DLD1 (cell line): ENCODE data around the gene LPGAT1.

ENCODE experiments used
- in situ Hi-C: cut with HindIII; loops from 2 replicates; pipeline ENCODE4 v1.10.0; 2017; ENCODE audit warnings: low sequenced_read_pairs

Gene LPGAT1

DNA sequence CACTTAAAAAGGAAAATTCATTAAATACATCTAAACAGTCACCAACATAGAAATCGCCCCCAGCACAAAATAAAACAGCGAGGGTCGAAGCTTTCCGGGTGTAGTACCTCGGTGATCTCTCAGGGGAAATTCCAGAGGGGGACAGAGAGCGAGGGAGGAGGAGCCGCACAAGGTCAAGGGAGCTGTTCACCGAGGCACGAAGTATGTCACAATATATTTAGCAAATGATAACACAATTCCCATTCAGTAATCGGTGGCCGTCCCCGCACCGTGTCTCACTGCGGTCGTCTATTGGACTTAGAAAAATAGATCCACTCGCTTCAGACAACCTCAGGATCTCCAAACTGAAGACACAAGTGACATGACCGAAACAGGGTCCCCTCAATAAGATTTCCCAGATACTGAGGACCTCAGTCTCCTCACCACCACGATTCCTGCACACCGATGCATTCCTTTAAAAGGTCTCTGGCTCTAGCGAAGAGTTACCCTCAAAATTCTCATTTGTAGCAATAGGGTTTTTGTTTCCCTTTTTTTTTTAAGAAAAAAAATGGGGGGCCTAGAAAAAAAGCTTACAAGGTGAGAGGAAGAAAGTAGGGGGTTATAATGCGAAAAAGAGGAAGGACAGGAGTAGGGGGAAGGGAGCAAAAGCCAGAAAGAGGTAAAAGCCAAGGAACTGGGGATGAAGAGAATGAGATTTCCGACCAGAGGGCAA lies 1.1 kb downstream of the LPGAT1 start:
- in situ Hi-C loops, result no loop called here

DNA sequence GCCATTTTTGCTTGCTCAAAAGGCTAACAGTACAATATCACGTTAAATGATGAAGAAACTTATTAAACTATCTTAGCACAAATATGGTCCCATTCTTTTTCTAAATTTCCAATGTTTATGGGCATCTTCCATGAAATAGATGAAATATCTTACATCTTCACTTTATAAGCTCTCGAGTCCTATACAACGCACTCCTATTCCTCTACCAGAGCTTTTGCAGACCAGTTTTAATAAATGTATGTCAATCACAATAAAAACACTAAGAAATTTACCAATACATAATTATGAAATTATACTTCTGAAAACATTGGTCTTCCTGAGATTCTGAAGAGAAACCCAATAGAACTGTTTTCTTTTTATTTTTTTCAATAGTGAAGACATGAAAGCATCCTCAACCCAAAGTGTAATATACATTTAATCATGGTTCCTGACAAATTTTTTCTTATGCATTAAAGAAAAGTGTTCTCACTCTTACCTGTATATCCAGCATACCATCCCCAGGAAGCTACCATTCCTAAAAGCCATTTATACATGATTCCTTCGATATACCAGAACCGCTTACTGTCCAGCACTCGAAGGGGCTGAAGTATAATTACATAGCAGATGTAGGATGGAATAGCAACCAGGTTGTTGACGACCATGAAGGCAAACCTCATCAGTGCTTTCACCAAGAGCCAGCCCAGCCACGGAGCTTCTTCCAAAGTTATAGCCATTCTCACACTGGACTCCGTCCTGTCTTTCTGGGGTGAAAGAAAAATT lies 1.8 kb downstream of the LPGAT1 start:
- in situ Hi-C loops, result no loop called here

DNA sequence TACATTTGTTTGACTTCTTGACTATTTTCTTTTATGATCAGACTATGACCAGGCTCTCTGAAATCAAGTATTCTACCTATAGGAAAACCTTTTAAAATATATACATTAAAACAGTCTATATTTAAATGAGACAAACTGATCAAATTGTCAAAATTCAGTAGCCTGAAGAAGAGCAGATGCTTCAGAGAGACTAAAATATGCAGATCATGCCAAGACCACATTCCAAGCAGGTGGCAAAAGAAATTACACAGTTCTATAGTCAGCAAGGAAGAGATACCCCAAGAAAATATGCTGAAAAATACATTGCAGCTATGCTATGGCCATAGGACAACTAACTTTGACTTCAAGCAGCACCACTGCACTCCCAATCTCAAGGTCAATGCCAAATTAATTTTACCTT lies 3.5 kb downstream of the LPGAT1 start:
- in situ Hi-C loops, result no loop called here

DNA sequence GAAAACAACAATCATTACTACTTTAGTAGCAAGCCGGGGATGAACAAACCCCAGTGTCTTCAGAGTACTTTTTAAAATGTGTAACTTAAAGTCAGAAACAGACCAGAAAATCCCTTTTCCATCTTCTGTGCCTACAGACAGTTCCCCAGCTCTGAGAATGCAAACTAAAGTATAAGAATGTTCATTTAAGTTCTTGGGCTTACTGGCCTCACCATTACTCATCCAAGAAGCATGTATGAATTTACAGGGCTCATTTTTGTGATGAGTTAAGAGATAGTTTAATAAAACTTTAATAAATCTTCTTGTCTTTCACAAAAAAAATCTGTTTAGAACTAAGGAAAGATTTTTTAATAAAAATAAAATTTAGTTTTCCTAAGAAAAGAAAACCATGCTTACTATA lies 4.6 kb downstream of the LPGAT1 start:
- in situ Hi-C loops, result no loop called here

DNA sequence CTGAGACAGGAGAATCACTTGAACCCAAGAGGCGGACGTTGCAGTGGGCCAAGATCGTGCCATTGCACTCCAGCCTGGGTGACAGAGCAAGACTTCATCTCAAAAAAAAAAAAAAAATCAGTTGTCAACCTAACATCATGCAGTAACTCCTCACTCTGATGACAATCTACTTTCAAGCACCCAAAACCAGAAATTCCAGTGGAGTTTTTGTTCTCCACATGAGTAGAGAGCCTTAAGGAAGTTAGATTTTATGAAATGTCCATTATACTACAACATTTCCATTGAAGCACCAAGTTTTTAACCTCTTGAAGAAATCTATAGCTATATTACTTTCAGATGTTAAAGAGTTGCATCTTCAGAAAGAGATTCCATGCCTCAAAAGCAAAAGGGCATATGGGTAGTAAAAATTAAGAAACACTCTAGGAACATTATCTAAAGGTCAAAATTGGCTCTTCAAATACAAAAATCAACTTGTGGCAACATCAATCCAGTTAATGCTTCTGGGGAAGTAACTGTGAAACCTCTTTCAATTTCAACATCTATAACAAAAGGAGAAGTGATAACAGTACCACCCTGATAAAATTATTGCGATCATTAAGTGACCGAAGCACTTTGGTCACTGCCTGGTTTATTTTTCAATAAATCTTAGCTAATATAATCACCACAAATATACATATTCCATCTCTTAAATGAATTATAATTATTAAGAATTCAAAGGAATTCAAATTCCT lies 7.7 kb downstream of the LPGAT1 start:
- in situ Hi-C loops, result no loop called here

DNA sequence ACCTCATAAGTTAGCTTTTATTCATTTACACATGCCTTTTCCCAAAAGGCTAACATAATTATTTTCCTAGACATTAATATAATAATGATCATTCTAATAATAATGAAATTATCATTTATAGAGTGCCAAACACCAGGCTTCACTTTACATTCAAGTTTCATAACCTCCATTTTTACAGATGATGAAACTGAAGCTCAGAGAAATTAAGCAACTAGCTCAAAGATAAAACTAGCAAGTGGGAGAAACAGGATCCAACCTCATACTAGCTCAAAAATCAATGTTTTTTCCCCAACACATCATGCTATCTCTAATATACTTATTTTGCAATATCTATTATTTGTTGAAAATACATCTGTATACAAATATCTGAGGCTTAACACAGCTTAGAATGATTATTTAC lies 14.0 kb downstream of the LPGAT1 start:
- in situ Hi-C loops, result no loop called here

DNA sequence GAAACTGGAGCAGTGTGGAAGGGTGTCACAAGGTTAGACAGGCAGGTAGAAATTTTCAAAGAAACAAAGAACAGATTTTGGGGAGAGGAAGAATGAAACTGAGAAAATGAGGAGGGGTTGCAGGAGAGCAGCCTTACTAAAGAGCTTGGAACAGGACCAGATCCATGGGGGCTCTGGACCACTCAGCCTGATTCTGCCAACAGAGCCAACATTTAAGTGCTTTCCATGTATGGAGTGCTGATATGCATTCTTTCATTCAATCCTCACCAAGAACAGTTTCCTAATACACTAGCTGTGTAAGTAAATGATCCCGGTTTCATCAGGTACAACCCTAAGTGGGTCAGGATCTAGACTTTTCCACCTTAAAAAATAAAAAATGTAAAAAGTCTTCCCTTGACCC lies 16.2 kb downstream of the LPGAT1 start:
- in situ Hi-C loops, result no loop called here

DNA sequence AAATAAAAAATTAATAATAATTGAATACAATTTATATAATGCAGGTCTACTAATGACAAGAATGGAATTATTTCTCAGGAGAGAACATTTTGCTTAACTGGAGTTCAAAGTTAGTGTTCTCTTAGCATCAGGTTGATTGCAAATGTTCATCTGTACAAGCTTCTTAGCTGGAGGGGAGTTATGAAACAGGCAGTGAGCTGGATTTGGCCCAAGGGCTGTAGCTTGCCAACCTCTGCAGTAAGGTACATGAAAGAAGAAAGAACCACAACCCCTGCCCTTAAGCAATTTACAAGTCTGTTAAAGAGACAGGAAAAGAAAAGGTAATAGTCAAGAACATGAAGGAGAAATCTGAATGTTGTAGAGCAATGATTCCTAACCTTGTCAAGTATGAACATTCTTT lies 17.0 kb downstream of the LPGAT1 start:
- in situ Hi-C loops, result no loop called here

DNA sequence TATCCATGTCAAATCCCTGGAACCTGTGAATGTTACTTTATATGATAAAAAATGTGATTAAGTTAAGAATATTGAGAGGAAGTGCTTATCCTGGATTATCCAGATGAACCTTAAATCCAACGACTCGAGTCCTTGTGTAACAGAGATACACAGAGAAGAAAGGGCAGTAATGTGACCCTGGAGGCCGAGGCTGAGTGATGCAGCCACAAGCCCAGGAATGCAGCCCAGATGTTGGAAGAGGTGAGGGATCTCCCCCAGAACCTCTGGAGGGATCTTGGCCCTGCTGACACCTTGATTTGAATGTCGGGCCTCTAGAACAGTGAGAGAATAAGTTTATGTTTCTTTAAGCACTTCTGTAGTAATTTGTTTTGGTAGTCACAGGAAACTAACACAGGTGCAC lies 18.0 kb downstream of the LPGAT1 start:
- in situ Hi-C loops, result no loop called here

DNA sequence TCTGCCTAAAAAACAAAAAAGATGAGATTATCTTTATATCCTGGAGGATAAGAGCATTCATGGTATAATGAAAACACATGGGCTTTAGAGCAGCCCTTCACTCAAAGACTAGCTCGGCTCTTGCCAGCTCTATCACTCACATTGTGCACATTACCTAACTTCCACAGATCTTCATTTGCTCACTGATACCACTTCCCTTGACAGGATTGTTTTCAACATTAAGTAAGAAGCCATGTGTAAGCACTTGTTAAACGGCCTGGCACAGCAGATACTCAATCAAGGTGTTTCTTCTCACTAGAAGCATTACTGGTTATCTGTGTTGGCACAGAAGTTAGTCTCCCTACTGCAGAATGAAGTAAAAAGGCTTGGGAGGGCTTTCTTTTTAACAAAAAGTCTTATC lies 18.7 kb downstream of the LPGAT1 start:
- in situ Hi-C loops, result no loop called here

DNA sequence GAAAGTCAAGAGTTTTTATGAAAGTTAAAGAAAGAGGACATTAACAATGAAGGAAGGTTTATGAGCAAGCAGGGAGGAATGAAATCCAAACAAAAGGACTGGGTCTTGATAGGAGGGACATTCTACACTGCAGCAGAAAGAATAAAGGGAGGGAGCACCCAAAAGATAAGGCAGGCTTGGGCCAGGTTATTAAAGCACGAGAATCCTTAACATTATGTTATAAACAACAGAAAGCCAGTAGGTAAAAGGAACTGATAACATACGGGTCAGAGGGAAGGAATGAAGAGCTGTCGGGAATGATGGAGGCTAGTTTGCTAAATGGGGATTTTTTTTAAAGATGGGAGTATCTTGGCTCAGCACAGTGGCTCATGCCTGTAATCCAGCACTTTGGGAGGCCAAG lies 19.4 kb downstream of the LPGAT1 start:
- in situ Hi-C loops, result no loop called here

DNA sequence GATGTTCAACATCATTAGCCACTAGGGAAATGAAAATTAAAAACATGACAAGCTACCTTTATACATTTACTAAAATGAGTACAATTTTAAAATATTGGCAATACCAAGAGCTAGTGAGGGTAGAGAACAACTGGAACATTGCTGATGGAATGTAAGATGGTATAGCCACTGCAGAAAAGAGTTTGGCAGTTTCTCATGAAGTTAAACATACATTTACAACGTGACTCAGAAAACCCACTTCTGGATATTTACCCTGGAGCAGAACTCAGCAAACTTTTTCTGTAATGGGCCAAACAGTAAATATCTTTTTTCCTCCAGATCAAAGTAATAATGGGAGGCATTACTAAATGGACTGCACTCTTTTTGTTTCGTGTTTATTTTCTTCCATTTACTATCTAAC lies 22.1 kb downstream of the LPGAT1 start:
- in situ Hi-C loops, result no loop called here

DNA sequence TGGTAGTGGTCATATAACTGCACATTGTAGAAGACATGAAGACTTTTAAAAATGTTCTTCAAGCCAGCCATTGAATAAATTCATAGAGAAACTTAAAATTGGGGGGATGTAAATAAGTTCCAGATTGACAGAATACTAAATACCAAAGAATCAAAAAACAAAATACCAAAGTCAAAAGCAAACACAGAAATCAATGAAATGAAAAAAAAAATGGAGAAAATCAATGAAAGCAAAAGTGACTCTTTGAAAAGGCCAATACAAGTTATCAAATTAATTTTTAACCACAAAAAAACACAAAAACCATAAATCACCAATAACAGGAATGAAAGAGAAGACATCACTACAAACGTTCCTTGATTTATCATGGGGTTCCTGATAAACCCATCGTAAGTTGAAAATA lies 25.6 kb downstream of the LPGAT1 start:
- in situ Hi-C loops, result no loop called here

DNA sequence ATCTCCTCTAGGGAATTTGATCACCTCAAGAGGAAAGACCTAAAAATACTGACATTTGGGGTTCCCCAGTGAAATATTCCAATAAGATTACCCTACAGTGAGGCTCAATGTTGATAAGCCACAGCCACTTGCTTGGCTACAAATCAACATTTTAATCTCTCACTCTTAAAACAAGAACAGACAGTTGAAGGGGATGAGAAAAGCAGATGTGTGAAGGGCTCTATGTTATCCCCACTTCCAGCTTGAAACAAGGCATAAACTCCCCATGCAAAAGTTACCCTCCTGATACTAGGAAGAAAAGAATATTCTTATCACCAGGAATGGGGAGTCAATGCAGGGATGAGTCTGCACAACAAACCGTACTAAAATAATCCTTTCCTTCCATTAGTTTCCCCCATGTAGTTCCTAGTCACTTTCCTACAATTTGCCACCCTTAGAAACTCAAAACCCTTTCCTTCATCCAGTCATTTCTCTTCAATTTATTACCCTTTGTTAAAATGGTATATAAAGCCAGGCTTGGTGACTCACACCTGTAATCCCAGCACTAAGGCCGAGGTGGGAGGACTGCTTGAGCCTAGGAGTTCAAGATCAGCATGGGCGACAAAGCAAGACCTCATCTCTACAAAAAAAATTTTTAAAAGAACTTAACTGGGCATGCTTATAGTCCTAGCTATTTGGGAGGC lies 29.5 kb downstream of the LPGAT1 start:
- in situ Hi-C loops, result no loop called here

DNA sequence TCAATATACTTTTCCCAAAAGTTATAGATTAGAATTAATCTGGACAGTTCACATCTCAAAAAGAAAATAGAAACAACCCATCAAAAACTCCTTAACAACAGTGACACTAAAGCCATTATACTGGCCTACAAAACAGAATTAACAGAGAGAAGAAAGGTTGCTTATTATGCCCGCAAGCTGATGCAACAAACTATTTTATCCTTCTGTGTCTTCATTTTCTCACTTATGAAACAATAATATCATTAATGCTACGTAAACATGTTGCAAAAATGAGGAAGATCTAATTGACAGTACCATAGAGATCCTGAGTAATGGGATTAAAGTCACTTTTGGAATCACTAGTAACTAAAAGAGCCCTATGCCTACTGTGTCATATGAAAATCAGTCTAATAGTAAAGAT lies 32.6 kb downstream of the LPGAT1 start:
- in situ Hi-C loops, result no loop called here

DNA sequence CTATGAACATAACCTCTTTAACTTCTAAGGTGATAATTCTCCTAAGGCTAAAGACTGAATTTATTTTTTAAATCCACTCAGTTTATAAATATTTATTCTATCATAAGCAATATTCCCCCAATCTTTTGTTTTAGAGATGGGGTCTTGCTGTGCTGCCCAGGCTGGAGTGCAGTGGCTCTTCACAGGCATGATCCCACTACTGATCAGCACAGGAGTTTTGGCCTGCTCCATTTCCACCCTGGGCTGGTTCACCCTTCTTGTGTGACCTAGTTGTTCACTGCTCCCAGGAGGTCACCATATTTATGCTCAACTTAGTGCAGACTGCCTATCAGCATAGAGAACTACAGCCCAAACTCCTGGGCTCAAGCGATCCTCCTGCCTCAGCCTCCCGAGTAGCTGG lies 38.6 kb downstream of the LPGAT1 start:
- in situ Hi-C loops, result no loop called here

DNA sequence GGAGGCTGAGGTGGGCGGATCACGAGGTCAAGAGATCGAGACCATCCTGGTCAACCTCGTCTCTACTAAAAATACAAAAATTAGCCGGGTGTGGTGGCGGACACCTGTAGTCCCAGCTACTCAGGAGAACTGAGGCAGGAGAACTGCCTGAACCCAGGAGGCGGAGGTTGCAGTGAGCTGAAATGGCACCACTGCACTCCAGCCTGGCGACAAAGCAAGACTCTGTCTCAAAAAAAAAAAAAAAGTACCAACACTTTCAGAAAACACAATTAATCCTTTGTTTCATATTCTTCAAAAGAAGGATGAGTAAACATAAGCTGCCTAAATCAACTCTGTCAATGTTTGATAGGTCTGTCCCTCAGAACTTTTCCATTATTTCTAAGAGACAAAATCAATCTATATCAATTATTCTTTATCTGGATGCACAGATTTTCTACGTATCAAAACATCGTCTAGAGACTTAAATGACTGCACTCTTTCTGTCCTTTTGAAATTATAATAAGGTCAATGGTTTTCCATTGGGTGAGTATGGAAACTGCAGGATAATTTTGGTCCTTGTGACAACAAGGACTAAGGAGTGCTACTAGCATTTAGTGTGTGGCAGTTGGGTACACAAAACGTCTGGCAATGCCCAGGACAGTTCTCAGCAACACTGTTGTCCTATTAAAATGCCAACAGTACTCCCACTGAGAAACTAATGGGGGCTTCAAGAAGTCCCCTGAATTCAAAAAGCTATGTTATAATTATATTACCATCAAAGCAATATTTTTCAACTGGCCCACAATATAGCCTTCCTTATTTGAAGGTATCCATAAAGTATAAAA lies 40.7 kb downstream of the LPGAT1 start:
- in situ Hi-C loops, result no loop called here

DNA sequence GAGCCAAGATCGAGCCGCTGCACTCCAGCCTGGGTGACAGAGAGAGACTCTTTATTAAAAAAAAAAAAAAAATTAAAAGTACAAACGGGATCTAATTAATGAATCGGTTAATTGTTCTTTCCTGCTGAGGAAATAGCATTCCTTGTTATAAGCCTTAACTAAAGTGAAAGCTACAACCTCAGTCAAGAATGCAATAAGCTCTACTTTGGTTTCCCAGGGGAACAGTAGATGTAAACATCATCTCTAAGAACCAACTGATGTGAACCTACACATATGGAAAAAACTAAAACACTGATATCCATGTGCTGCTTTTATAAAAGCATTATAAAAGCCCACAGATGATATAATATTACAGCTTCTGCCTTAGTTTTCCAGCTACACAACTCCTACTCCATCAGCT lies 41.9 kb downstream of the LPGAT1 start:
- in situ Hi-C loops, result no loop called here

DNA sequence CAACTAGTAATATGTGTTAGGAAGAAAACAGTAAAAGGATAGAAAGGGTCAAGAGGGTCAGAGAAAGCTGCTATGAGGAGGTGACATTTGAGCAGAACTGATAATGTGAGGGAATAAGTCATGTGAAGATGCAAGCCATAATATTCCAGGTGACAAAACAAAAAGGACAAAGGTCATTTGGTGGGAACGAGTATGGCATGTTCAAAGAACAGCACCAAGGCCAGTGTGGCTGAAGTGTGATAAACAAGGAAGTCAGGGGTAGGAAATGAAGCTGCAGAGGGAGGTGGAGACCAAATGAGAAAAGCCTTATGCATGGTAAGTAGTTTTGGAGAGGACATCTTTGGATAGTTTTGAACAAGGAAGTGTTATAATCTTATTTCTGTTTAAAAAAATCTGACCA lies 46.7 kb downstream of the LPGAT1 start:
- in situ Hi-C loops, result no loop called here

DNA sequence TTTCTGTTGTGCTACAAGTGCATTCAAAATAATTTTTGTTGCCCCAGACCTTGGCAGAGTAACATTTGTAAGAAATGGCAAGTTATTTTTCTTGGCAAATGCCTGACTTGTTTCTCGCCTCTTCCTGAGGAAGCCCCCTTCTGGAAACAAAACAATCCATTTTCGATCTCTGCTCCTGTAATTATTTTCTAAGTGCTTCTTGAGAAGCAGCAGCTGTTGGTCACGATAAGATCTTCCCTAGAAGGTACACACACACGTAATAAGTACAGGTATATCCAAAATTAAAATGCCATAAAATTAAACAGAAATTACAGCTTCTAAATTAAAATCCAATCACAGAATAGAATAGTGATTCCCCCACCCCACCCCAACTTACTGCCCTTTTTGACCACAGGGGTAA lies 47.3 kb downstream of the LPGAT1 start:
- in situ Hi-C loops, result no loop called here

DNA sequence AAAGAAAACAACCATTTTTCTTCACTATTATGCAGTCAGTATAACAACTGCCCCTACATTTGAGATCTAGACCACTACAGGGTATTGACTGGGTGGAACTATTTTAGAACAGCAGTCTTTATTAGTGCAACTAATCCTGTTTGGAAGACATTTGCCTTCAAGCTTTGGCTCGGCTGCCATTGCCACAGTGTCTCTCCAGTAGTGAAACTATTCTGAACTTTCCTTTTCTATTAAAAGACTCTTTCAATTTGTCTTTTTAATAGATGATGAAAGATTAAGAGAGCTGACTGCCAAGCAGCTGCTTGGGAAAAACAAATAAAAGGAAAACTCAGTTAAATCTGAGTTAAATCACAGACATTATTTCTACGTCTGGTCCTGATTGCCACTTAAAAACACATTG lies 49.3 kb downstream of the LPGAT1 start:
- in situ Hi-C loops, result no loop called here
